GM21786 (cell line): ENCODE data around the gene CDC73.
"Not testable (repeated sequence)": the region's sequence is repeated elsewhere in the genome, so short reads cannot be mapped to it uniquely, and the experiment has no call there.

Experiments
- ATAC-seq: cut with Tn5 transposase; IDR thresholded peaks from one replicate; pipeline ENCODE4 v1.9.1; 2021; ENCODE audit not compliant: unreplicated experiment

Gene CDC73

DNA sequence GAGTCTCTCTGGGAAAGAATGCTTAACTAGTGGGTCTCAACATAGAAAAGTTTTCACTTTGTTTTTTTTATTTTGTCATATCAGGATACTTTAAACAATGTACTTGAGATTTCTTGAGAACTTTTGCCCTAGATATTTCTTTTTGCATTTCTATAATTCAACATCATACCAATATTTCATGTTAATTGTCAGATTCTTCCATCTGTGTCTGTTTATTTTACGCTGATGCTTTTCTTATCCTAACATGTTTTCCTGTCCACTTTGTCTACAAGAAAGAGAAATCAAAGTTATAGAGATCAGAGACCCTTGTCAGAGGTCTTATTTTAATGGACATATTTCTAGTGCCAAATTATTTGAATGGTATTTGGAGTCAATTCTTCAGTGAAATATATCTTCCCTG is 160.1 kb downstream of the CDC73 start:
- no peak for ATAC-seq

- no peak for ATAC-seq
Measured at GRCh38 chr1:193283016-193283415, 161.2 kb downstream of the CDC73 start.

- ATAC-seq = no peak
Measured at GRCh38 chr1:193284219-193284618, 162.4 kb downstream of the CDC73 start.

- ATAC-seq = no peak
Measured at GRCh38 chr1:193285641-193286040, 163.8 kb downstream of the CDC73 start.

- not testable (repeated sequence) for ATAC-seq
Measured at GRCh38 chr1:193288548-193289080, 166.8 kb downstream of the CDC73 start.

GRCh38 chr1:193293726-193294125 is 171.9 kb downstream of the CDC73 start:
- ATAC-seq = no peak

- ATAC-seq = no peak
Measured at GRCh38 chr1:193299038-193299437, 177.2 kb downstream of the CDC73 start.

- no peak for ATAC-seq
Measured at GRCh38 chr1:193301746-193302145, 179.9 kb downstream of the CDC73 start.

GRCh38 chr1:193303849-193304248 is 182.0 kb downstream of the CDC73 start:
- no peak for ATAC-seq
